H1 (cell line): Measurements from ENCODE around the gene PLEKHG5. TPM values are rescaled to one million over a fixed set of nuclear protein-coding genes. Genes with fewer than 3 reads are reported as not detected.

Source experiments
- CTCF ChIA-PET: fragments of 300-600 bp; sonication (Branson Sonifier 250); formaldehyde crosslinking; loops from one replicate; lab custom pipeline; 2021; ENCODE audit not compliant: partially characterized antibody; lab: Charles Lee
- POLR2A ChIA-PET: fragments of 300-600 bp; sonication (Branson Sonifier 250); formaldehyde crosslinking; loops from one replicate; lab custom pipeline; 2021; ENCODE audit warnings: inconsistent platforms; ENCODE audit not compliant: partially characterized antibody; lab: Charles Lee
- DNase-seq, 2 experiments: peaks; one replicate each; pipeline versions ENCODE4 v3.0.0 to v3.0.0-alpha.2; 2010 to 2022; ENCODE audit warnings: low spot score in 2 of 2, low read depth in 1 of 2, mixed read lengths in 1 of 2
- FAIRE-seq: peaks from 2 replicates; lab custom pipeline; 2011; peaks lifted over from hg19 to GRCh38; lab: Jason Lieb, UNC
- H2AFZ ChIP-seq: 2 replicates; pipeline ENCODE4 v1.8.1; 2012; ENCODE audit warnings: low read length, inconsistent platforms
- H2AK5ac ChIP-seq: 2 replicates; pipeline ENCODE4 v1.6.1; 2013; ENCODE audit warnings: low read depth, low read length
- H2BK120ac ChIP-seq: replicated peaks from 2 replicates; pipeline ENCODE3; 2013; ENCODE audit warnings: low read depth, low read length, inconsistent platforms
- H2BK12ac ChIP-seq: 2 replicates; pipeline ENCODE4 v1.6.1; 2013; ENCODE audit warnings: low read depth, low read length
- H2BK15ac ChIP-seq: 2 replicates; pipeline ENCODE4 v1.6.1; 2013; ENCODE audit warnings: low read length
- H2BK20ac ChIP-seq: 2 replicates; pipeline ENCODE4 v1.6.1; 2013; ENCODE audit warnings: low read length
- H2BK5ac ChIP-seq: 2 replicates; pipeline ENCODE4 v1.6.1; 2013; ENCODE audit warnings: low read depth, low read length
- H3K14ac ChIP-seq: 2 replicates; pipeline ENCODE4 v1.6.1; 2013; ENCODE audit warnings: inconsistent platforms; ENCODE audit not compliant: insufficient read length
- H3K18ac ChIP-seq: 2 replicates; pipeline ENCODE4 v1.6.1; 2013; ENCODE audit warnings: low read length; ENCODE audit errors: extremely low read depth
- H3K23ac ChIP-seq: 2 replicates; pipeline ENCODE4 v1.6.1; 2013; ENCODE audit warnings: inconsistent platforms; ENCODE audit not compliant: insufficient read length
- H3K23me2 ChIP-seq: 2 replicates; pipeline ENCODE4 v1.6.1; 2013; ENCODE audit warnings: low read depth, low read length
- H3K27ac ChIP-seq: 2 replicates; pipeline ENCODE4 v1.6.1; 2011; ENCODE audit warnings: low read depth, low read length, inconsistent platforms
- H3K27me3 ChIP-seq, 4 experiments: replicated peaks in 1 of 4; 1 replicate in 1 of 4; 2 replicates in 3 of 4; pipeline versions ENCODE4 v1.6.1 to v1.8.1; 2011 to 2013; ENCODE audit warnings: low read length in 3 of 4, mild to moderate bottlenecking in 3 of 4, inconsistent platforms in 2 of 4, mixed read lengths in 2 of 4, moderate library complexity in 1 of 4; ENCODE audit not compliant: control insufficient read depth in 3 of 4, insufficient read depth in 3 of 4; ENCODE audit errors: extremely low read depth in 1 of 4
- H3K36me3 ChIP-seq, 4 experiments: 2 replicates each; pipeline versions ENCODE4 v1.6.1 to v1.8.1; 2011 to 2013; ENCODE audit warnings: mild to moderate bottlenecking in 4 of 4, low read length in 3 of 4, moderate library complexity in 2 of 4, control low read depth in 1 of 4, inconsistent platforms in 1 of 4; ENCODE audit not compliant: insufficient read depth in 4 of 4, control insufficient read depth in 2 of 4
- H3K4ac ChIP-seq: replicated peaks from 2 replicates; pipeline ENCODE3; 2013; ENCODE audit warnings: low read length, low read depth, mixed read lengths, inconsistent platforms; ENCODE audit not compliant: insufficient read length
- H3K4me1 ChIP-seq, 4 experiments: replicated peaks in 1 of 4; 1 replicate in 1 of 4; 2 replicates in 3 of 4; pipeline versions ENCODE4 v1.6.1 to v1.8.1; 2011 to 2013; ENCODE audit warnings: low read length in 3 of 4, inconsistent platforms in 2 of 4, mixed read lengths in 1 of 4; ENCODE audit not compliant: insufficient read depth in 4 of 4, control insufficient read depth in 3 of 4
- H3K4me2 ChIP-seq, 2 experiments: 2 replicates each; pipeline versions ENCODE4 v1.6.1 to v1.8.1; 2011 to 2013; ENCODE audit warnings: low read depth in 2 of 2, low read length in 2 of 2, control low read depth in 1 of 2, inconsistent platforms in 1 of 2, mild to moderate bottlenecking in 1 of 2; ENCODE audit not compliant: insufficient read depth in 1 of 2
- H3K4me3 ChIP-seq, 4 experiments: fragments of 200-600, 300-600 bp in 1 of 4; sonication (generic), shearing (Covaris generic), sonication (Bioruptor Twin) in 1 of 4; 2 replicates each; pipeline versions ENCODE4 v1.5.1 to v1.8.1; 2011 to 2016; ENCODE audit warnings: low read length in 4 of 4, low read depth in 3 of 4, control low read depth in 2 of 4, inconsistent platforms in 2 of 4, mild to moderate bottlenecking in 2 of 4, mixed read lengths in 1 of 4, moderate library complexity in 1 of 4; ENCODE audit not compliant: insufficient read depth in 2 of 4; ENCODE audit errors: extremely low read depth in 1 of 4
- H3K56ac ChIP-seq: replicated peaks from 2 replicates; pipeline ENCODE3; 2013; ENCODE audit warnings: low read depth, mild to moderate bottlenecking, mixed read lengths, low read length, inconsistent platforms; ENCODE audit not compliant: insufficient read length
- H3K79me1 ChIP-seq: 2 replicates; pipeline ENCODE4 v1.6.1; 2013; ENCODE audit warnings: low read depth, low read length, control low read depth
- H3K79me2 ChIP-seq, 2 experiments: 2 replicates each; pipeline versions ENCODE4 v1.6.1 to v1.8.1; 2012 to 2013; ENCODE audit warnings: low read length in 2 of 2, mild to moderate bottlenecking in 2 of 2, inconsistent platforms in 1 of 2; ENCODE audit not compliant: insufficient read depth in 2 of 2, control insufficient read depth in 1 of 2
- H3K9ac ChIP-seq, 4 experiments: replicated peaks in 1 of 4; 1 replicate in 1 of 4; 2 replicates in 3 of 4; pipeline versions ENCODE4 v1.6.1 to v1.8.1; 2011 to 2013; ENCODE audit warnings: low read depth in 3 of 4, low read length in 3 of 4, control low read depth in 2 of 4, mild to moderate bottlenecking in 2 of 4, moderate library complexity in 2 of 4, inconsistent platforms in 1 of 4; ENCODE audit errors: extremely low read depth in 1 of 4
- H3K9me3 ChIP-seq, 2 experiments: 2 replicates each; pipeline versions ENCODE4 v1.6.1 to v1.8.1; 2012 to 2013; ENCODE audit warnings: mild to moderate bottlenecking in 2 of 2, moderate library complexity in 2 of 2, control low read depth in 1 of 2, inconsistent platforms in 1 of 2, low read depth in 1 of 2, low read length in 1 of 2, mixed read lengths in 1 of 2; ENCODE audit not compliant: insufficient read depth in 2 of 2
- H4K20me1 ChIP-seq, 2 experiments: replicated peaks in 1 of 2; 2 replicates each; pipeline versions ENCODE3 to v1.8.1; 2011 to 2013; ENCODE audit warnings: inconsistent platforms in 2 of 2, low read length in 2 of 2, mild to moderate bottlenecking in 1 of 2; ENCODE audit not compliant: insufficient read depth in 2 of 2, control insufficient read depth in 1 of 2
- H4K5ac ChIP-seq: 2 replicates; pipeline ENCODE4 v1.6.1; 2013; ENCODE audit warnings: low read length, low read depth, mixed read lengths, inconsistent platforms; ENCODE audit not compliant: insufficient read length
- H4K8ac ChIP-seq: 2 replicates; pipeline ENCODE4 v1.8.0; 2013; ENCODE audit warnings: mild to moderate bottlenecking, moderate library complexity, low read length, inconsistent platforms; ENCODE audit not compliant: insufficient read depth; ENCODE audit errors: extremely low read depth
- H4K91ac ChIP-seq: replicated peaks from 2 replicates; pipeline ENCODE3; 2013; ENCODE audit warnings: low read length, mixed read lengths, inconsistent platforms; ENCODE audit not compliant: insufficient read length
- BRCA1 ChIP-seq: IDR thresholded peaks from 2 replicates; pipeline ENCODE4 v1.6.1; 2012; ENCODE audit warnings: low read depth, low read length, improper control_type of control experiment
- CBX8 ChIP-seq: fragments of 300-800, 300-1000 bp; sonication (generic); IDR thresholded peaks from 2 replicates; pipeline ENCODE4 v1.7.1; 2016; ENCODE audit warnings: low read depth, low read length, borderline replicate concordance
- CEBPB ChIP-seq: IDR thresholded peaks from 2 replicates; pipeline ENCODE4 v1.6.1; 2012; ENCODE audit warnings: low read depth, low read length
- POU5F1 ChIP-seq: IDR thresholded peaks from 2 replicates; pipeline ENCODE4 v1.6.1; 2011; ENCODE audit warnings: low read depth, mild to moderate bottlenecking, low read length, moderate library complexity
- TCF12 ChIP-seq: IDR thresholded peaks from 2 replicates; pipeline ENCODE4 v1.6.1; 2011; ENCODE audit warnings: low read depth, mild to moderate bottlenecking, low read length
- WGBS, 2 experiments: shearing (Covaris generic) in 1 of 2; methylation state at CpG; one replicate each; pipeline versions ENCODE4 v1.1.6 to v1.1.7; 2013 to 2015; ENCODE audit warnings: low lambda C conversion rate in 2 of 2, mixed read lengths in 2 of 2, inconsistent platforms in 1 of 2, low coverage in 1 of 2, missing lambda C conversion rate in 1 of 2; ENCODE audit not compliant: insufficient replicate concordance in 2 of 2, insufficient coverage in 1 of 2, insufficient read length in 1 of 2; ENCODE audit errors: extremely low coverage in 1 of 2, missing lambda C conversion rate in 1 of 2; 5-methylcytosine and 5-hydroxymethylcytosine counted together
- polyA plus RNA-seq, 7 experiments: library from polyadenylated mRNA; depleted of rRNA in 3 of 7; stranded (reverse) in 5 of 7; unstranded in 2 of 7; fragments of >200 nt in 5 of 7; fragments of 200-250 nt in 2 of 7; gene quantifications; 1 replicate in 5 of 7; 2 replicates in 1 of 7; 4 replicates in 1 of 7; pipeline versions ENCODE4 v1.2.1 to v1.2.3, GENCODE V29; 2011 to 2013; ENCODE audit warnings: missing spikeins in 2 of 7, mixed read lengths in 2 of 7
- total RNA-seq: library from RNA; stranded (reverse); fragmentation: NEBNext Ultra II Directional; extraction: Animal tissue kit (Norgen Biotek cat#: 25700); gene quantifications from 2 replicates; pipeline ENCODE4 v1.2.1, GENCODE V29; 2021
- TF ChIP-seq, protein P1 (sequence below): IDR thresholded peaks from 2 replicates; pipeline ENCODE4 v1.6.1; 2012; ENCODE audit warnings: inconsistent platforms

The PLEKHG5 gene
- total and polyA plus RNA-seq, 2 of the 8 experiments (the other 6 are each of a cell fraction or from before 2014, with no cell fraction given): 10.4 to 13.8 TPM

DNA sequence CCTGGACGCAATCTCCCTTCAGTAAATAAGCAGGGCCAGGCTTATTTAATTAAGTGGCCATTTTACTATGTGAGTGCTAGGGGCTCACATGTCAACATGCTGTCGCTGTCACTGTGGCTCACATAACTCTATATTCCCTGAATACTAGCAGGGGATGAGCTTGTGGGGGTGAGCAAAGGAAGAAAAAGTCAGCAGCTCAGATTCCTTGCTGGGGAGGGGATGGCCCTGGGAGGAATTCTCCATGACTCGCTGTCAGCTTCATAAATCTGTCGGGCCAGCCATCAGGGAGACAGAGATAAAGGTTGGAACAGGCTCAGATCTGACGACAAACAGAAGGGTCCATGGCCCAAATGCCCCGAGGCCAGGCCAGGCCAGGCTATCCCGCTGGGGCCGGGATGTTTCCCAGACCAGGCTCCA, 26.0 kb upstream of the PLEKHG5 start:
- ChIA-PET POLR2A (no interaction called here), CTCF (interaction anchor here (1.0 to 8.1 kb wide), 5 partner anchors 15 to 426 kb away, joined by 3 to 107 read pairs (median 4); no protein-coding TSS in a partner anchor)
- H2AK5ac ChIP-seq: no peak overlapping the region
- no peak overlapping the region for H3K27ac ChIP-seq
- WGBS, 2 experiments: 88% methylated on average over 8 of the region's 8 CpGs; no CpG with 5 or more reads in 1 of the 2 experiments
- no peak overlapping the region for H2BK5ac ChIP-seq
- H3K4me1 ChIP-seq: peaks cover 5 to 11% (median 7%) of the 10 kb centered on the region in 4 experiments
- DNase-seq (no peak), FAIRE-seq (no peak)
- no peaks in the 10 kb centered on the region for H3K36me3 ChIP-seq
- no peak overlapping the region for H3K18ac ChIP-seq
- no peak overlapping the region for H4K91ac ChIP-seq
- H4K20me1 ChIP-seq: no peaks in the 10 kb centered on the region
- no peaks in the 10 kb centered on the region for H3K79me2 ChIP-seq
- no peak overlapping the region for H3K4me2 ChIP-seq
- H3K56ac ChIP-seq: no peak overlapping the region
- no peaks in the 10 kb centered on the region for H3K27me3 ChIP-seq
- H2BK15ac ChIP-seq: no peak overlapping the region
- no peaks in the 10 kb centered on the region for H3K9me3 ChIP-seq
- no peak overlapping the region for H2BK12ac ChIP-seq
- no peak overlapping the region for H4K5ac ChIP-seq
- no peak overlapping the region for H3K9ac ChIP-seq
- H3K23ac ChIP-seq: no peak overlapping the region
- TF ChIP-seq CBX8 (no peak), CEBPB (no peak), BRCA1 (no peak), TCF12 (no peak), POU5F1 (no peak)
- TF ChIP-seq, protein P1, sequence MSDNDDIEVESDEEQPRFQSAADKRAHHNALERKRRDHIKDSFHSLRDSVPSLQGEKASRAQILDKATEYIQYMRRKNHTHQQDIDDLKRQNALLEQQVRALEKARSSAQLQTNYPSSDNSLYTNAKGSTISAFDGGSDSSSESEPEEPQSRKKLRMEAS: no peak
- H2BK120ac ChIP-seq: no peak overlapping the region
- no peaks in the 10 kb centered on the region for H3K79me1 ChIP-seq
- no peak overlapping the region for H2BK20ac ChIP-seq
- H3K4me3 ChIP-seq: no peak overlapping the region
- H3K4ac ChIP-seq: no peak overlapping the region
- H2AFZ ChIP-seq: no peak overlapping the region
- H3K23me2 ChIP-seq: no peaks in the 10 kb centered on the region
- no peak overlapping the region; the same call in 1 of the 2 replicates for H4K8ac ChIP-seq
- no peak overlapping the region for H3K14ac ChIP-seq
